HG03565 (cell line): ENCODE measurements around the gene PIP5KL1.

Experiments
- ATAC-seq: cut with Tn5 transposase; IDR thresholded peaks from one replicate; pipeline ENCODE4 v1.9.1; 2021; ENCODE audit warnings: mild to moderate bottlenecking, moderate library complexity; ENCODE audit not compliant: unreplicated experiment

The PIP5KL1 gene

DNA sequence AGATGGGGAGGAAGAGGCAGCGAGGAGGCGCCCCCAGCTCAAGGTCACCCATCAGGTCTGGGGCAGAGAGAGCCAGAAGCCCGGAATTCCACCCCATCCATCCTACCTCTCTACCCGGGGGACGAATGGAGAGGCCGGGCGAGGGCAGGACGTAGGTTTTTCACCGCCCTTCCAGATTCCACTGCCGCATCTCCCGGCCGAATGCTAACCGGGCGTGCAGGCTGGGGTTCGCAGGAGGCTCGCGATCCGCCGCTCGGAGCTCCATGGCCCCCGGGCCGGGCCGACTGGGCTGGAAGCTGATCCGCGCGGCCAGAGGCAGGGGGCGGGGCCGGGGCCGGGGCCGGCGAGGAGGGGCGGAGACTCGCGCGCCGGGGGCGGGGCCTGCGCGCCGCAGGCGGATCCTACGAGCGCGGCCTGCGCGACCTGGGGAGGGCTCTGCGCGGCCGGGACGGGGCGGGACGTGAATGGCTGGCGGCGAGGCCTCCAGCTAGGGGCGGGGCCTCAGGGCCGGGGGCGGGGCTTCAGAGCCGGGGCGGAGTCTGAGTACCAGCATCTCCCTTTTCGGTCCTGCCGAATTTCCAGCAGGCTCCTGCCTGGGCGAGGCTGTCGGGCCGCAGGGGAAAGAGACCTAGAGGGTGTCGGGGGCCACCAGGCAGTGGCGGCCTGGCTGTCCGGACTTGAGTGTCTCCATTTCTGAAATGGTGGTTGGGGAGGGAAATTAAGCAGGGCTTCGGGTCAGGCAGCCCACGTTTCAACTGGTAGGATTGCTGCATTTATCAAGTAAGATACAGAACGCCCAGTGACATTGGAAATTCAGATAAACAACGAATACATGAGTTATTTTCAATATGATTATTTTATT is 13.6 kb downstream of the PIP5KL1 start, which contains the start of gene ST6GALNAC4:
Gene ST6GALNAC4 (minus strand): TSS at position 322 of the 862 bp plus-strand sequence. CDS start 622 bp downstream, outside the sequence.
- ATAC-seq: peak; percentile 53

DNA sequence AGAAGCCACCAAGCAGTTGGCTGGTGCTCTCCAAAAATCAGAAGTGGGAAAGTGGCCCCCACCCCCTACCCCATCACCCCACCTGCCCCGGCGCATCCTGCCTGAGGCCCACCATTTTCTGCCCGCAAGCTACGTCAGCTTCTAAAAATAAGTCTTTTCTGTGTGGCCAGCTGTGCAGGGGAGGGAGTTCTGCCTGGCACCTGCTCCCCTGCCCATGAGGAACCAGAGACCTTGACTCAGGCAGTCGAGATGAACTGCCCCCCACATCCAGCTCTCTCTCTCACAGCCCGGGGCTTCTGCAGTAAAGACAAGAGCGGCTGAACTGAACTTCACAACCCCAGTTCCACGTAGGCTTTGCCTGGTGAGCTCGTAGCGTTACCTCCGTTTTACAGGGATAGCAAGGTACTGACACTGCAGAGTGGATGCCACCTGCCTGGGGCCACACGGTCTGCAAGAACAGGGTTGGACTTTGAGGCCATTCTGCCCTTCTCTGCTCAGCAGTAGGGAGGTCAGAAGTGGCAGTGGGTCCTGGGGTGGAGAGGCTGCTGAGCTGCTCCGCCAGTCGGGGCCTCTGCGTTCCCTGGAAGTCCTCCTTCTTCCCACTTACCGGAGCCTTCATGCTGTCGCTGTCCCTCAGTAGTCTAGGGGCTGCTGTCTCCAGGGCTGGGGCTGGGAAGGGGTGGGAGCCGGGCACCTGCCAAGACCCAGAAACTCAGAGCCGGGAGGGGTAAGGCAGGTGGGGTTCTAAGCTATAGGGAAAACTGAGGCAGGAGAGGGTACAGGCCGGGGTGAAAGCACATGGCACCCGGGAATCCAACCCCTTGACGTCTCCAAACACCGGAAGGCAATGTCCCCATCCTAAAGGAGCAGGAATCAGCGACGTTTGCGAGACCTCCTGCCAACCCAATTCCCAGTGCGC is 14.5 kb downstream of the PIP5KL1 start:
- no peak for ATAC-seq

DNA sequence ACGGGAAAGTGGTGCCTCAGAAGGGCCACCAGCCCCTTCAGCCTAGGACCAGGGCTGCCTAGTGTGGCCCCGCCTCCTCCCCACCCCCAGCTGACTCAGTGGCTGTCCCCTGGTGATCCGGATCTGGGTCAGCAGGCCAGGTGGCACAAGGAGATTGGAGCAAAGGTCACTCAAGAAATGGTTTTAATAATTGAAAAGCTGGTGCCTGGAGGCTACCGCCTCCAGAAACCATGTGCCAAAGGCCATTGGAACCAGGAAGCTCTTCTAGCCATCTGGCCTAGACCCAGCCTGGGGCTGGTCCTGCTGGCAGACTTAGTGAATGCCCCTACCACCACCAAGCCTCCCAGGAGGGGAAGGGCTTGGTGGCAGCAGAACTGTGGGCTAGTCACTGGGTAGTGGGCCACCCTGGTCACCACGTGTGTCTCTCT is 15.2 kb downstream of the PIP5KL1 start:
- ATAC-seq: no peak

DNA sequence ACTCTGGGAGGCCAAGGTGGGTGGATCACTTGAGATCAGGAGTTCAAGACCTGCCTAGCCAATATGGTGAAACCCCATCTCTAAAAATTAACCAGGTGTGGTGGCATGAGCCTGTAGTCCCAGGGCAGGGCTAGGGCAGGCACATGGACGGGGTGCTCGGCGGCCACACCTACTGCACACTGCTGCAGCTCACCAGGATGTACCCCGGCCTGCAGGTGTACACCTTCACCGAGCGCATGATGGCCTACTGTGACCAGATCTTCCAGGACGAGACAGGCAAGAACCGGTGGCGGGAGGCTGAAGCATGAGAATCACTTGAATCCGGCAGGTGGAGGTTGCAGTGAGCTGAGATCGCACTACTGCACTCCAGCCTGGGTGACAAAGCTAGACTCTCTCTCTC is 16.9 kb downstream of the PIP5KL1 start:
- no peak for ATAC-seq

DNA sequence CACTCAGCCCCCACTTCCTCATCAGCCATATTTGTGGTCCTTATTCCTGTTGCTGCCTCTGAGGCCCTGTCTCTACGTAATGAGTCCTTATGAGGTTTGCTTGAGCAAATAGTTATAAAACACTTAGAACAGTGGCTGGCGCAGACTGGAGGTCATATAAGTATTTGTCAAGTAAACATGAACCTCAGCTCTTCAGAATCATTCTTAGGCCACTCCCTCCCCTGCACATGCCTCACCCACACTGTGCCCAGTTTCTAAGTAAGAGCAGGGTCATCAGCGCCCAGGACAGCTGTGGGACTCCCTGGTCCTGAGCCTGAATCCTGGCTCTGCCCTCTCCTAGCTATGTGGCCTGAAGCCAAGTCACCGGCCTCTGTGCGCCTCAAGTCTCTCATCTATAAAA is 17.7 kb downstream of the PIP5KL1 start:
- no peak for ATAC-seq

DNA sequence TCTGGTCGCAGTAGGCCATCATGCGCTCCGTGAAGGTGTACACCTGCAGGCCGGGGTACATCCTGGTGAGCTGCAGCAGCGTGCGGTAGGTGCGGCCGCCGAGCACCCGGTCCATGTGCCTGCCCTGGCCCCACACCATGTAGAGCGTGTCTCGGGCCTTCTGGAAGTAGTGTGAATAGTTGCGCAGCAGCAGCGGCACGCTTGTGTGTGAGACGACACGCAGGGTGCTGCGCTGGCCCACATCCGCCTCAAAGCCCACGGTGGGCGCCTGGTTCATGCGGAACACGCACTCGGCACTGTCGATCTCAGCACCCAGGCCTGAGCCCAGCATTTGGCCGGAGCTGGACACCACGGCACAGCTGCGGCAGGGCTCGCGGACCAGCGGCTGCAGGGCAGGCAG is 18.3 kb downstream of the PIP5KL1 start:
- no peak for ATAC-seq

DNA sequence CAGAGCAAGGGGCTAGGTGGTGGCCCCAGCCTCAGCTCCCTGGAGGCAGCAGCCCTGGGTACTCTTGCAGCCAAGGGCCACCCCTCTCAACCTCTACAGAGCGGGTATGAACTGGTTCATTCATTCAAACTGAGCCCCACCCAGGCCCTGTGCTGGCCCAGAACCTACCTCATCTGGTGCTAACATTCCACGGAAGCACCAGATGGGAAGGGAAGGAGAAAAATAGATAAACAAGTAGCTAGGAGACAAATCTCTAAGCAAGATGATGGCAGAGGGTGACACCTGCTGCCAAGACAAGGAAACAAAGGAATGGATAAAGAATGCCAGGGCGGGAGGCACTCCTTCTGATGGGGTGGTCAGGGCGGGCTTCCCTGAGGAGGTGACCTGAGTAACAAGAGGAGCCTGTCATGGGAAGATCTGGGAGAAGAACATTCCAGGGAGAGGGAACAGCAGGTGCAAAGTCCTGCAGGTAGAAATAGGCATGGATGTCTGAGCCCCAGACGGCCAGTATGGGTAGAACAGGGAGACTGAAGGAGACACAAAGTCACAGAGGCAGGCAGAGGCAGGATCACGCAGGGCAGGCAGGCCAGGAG is 19.9 kb downstream of the PIP5KL1 start:
- no peak for ATAC-seq

DNA sequence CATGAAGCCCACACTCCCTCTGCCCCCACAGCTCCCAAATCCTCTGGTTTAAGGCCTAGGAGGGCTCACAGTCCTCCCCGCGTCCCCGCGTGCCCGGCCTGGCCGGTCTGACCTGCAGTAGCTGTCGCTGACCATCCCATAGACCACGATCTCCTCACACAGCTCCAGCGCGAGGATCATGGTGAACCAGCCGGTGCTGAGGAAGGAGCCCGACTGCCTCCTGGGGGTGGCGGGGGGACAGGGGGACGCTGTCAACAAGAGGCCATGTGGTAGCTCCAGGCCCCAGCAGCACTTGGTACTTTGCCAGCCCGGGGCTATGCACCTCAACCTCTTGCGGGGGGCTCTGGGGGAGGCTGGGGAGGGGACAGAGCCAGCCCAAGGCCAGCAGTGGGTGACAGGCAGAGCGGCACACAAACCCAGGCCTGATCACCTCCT is 20.7 kb downstream of the PIP5KL1 start:
- ATAC-seq: no peak

DNA sequence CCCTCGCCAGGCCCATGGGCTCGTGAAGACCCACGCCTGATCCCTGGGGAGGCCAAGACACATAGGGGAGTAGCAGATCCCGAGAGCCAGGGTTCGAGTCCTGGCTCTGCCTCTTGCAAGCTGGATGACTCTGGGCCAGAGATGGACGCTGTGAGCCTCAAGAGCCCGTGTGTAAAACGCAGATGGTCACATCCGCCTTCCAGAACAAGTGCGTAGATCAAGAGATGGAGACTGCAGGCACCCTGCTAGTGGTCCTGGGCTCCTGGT is 22.0 kb downstream of the PIP5KL1 start:
- no peak for ATAC-seq

DNA sequence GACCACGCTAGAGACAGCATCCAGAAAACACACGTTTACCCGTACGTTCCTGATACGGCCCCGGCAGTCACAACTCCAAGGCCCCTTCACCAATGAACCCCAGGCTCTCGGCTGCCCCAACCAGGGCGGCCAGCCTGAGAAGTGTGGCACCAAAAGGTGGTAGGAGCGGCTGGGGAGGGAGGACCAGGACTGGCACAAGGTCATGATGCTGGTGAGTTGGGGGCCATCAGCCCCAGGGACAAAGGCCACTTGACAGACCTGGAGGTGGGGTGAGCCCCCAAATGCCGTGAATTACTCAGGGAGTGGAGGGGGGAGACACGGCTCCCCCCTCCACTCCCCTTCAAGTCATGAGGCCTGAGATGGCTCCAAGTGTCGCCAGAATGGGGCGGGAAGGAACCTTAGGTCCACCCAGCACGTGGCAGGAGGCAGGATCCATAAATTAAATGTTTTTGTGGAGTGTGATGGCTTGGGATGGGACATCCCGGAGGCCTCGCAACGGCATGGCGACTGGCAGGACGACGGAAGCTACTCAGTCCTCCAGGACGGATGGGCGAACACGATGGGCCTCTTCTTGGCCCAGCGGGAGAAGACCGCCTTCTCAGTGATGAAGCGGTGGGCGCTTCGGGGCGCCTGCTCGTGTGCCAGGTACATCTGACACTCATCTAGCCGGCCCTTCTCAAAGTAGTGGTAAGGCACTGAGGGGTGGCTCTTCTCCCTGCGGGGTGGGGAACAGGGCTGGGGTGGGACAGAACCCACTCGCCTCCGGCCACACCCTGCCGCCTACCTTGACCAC is 22.5 kb downstream of the PIP5KL1 start:
- no peak for ATAC-seq

DNA sequence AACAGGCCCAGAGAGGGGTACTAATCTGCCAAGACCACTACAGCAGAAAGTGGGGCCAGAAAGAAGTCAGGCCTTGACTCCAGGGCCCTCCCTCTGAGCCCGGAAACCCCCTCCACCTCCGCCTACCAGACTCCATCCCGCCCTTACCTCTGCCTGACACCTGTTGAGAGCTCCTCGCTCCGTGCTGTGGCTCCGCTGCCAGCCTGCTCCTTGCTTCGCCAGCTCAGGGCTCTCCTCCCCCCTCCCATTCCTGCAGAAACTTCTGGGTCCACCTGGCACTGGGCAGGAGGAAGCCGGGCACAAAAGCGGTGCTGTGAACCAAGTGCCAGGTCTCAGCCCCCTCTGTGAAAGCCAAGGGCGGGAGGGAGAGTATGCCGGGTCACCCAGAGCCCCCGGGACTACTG is 24.8 kb downstream of the PIP5KL1 start:
- no peak for ATAC-seq

DNA sequence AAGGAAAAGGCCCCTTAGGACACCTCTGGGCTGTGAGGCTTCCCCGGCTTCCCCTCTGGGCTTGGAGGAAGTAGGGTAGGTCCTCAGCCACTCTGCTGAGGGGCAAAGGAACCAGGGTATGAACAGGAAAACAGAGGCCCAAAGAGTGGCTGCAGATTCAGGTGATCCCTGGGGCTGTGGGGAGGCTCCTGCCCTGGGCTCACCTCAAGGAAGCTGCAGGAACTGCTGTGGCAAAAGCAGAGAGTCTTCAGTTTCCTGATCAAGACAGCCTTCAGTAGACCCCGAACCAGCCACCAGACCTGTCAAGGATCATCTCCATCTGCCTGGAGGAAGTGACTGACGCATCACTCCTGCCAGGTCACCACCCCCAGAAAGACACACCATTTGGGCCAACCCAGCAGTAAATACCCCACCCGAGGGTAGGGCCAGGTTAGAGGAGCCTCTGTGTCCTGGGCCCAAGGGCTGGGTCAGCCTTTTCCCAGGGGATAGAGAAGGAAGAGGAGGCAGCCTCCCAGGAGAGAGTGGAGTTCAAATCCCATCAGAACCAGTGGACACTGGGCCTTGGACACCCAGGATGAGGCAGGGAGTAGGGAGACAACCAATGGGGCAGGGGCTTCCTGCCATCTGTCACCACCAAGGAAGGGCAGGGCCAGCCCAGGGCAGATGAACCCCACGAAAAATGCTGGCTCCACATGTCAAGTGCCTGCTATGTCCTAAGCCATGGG is 25.4 kb downstream of the PIP5KL1 start:
- ATAC-seq: no peak

DNA sequence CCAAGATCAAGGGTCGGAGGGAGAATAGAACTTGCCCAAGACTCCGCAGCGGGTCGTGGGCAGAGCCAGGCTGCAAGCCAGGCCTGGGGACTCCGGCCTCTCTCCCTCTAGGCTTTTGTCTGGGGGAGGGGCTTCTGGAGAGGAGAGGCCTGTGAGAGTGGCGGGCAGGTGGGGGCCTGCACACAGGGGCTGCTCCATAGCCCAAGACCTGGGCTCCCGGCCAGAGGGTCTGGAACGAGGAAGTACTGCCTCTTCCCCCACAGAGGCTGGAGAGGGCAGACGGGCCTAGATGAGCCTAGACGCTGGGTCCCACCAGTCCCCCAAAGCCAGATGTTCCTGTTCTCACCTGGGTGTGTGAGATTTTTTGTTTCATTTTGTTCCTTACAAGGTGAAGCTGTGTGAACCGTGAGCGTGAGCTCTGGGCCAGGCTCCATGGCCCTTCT is 26.0 kb downstream of the PIP5KL1 start:
- ATAC-seq: no peak

DNA sequence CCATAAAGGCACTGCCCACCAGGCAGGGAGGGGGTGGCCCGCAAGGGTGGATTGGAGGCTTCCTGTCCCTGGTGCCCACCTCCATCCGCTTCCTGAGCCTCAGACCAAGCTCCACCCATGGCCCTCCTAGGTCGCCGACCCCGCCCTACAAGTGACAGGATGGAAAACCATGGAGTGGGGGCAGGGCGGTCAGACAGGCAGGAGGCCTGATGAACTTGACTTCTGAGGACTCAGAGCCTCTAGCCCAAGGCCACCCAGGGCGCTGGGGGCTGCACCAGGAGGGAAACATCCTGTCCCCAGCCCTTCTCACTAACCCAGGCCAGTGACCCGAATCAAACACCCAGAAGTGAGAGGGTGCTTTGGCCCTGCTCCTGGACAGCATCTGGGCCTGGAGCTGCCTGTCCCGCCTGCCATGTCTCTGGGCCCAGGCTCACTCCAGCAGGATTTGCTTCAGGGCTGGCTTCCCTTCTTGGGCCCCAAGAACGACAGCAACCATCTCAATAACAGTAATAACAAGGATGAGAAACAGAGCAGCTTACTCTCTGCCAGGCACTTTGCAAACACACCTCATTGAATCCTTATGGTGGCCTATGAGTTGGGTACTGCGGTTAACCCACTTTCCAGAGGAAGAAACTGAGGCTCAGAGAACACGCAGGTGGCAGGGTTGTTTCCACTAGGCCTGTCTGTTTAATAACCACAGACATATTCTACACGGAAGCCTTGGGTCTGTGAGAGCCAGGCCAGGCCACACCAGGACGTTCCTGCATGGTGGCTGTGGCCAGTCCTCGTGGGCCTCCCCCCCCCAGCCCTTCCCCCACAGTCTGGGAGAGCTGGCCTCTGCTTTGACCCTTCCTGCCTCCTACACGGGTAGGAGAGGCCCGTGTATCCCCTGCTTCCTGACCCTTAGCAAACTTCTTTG is 26.8 kb downstream of the PIP5KL1 start:
- no peak for ATAC-seq

DNA sequence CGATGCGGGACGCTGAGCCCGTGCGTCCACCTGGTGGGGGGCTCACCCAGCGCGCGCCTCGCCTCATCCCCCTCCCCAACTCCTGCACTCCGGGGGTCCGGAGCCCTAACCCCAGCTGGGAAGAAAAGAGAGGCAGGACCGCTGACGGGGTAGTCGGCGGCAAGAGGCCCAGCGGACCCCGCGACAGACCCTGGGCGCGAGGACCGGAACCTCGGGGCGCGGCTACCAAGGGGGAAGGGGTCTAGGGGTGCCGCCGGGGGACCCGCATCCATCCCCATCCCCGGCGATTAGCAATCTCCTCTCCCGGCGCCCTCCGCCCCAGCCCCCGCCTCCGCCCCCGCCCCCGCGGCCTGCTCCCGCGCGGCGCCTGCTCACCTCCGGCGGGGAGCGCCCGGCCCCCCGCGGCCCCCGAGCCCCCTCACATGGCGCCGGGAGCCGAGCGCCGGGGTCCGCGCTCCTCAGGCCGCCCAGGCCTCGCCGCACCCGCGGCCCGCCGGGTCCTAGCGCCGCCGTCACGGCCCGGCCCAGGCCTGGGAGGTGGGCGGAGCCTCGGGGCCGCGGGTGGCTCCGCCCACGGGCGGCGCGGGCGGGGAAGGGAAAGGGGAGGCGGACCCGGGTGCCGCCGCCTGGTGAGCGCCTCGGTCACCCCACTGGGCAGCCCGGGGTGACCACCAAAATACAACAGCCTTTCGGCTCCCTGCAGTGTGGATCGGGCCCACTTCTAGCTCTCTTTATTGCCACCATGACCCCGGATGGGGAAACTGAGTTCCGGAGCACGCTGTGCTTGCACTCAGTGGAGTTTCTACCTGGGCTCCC is 31.2 kb downstream of the PIP5KL1 start, which contains the start of gene ST6GALNAC6:
Gene ST6GALNAC6 (minus strand): TSS at position 476 of the 816 bp plus-strand sequence. CDS start 1,622 bp downstream, outside the sequence.
- ATAC-seq: no peak

DNA sequence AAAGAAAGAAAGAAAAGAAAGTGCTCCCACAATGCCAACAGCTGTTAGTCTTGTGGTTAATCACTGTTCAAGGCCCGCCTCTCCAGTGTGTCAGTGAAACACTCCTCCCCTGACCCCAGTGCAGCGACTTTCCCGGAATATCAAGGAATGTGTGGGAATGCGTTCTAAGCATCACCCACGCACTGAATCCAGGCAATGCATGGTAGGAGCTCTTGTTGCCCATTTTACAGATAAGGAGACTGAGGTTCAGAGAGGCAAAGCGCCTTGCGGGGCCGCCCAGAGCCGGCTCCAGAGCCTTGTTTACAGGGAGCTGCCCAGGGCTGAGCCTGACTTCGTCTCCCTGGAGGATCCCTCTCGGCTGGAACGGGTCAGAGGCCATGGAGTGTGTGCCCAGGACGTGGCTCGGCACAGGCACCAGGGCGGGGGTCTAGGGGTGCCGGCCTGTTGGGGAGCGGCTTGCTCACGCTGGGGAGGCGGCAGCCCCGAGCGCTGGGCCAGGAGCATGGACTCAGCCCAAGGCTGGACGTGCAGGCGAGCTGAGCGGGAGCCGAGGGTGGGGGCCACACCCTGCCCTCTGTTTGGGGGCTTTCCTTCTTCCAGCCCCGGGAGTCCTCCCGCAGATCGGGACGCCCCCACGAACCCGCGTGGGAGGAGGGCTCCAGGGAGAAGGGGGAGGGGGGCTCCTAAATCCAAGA is 32.0 kb downstream of the PIP5KL1 start:
- ATAC-seq: no peak

DNA sequence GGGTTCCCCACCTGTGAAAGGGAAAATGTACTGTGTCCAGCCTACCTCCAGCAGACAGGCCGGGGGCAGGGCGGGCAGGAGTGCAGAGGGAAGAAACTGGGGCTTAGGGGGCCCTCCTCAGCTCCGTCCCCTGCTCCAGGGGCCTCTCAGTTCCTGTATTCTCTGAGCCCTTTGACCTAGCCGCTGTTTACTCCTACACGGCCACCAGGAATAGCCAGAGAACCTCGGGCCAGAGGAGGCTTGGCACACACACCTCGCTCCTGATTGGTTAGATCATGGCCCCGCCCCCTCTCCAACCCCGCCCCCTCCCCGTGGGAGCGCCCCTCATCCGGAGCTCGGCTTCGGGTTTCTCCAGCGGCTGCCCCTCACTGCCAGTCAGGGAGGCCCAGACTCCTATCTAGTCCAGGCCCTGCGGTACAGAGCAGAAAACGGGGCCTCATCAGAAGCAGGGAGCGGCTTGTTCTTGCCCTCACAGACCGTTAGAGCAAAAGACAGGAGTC is 33.3 kb downstream of the PIP5KL1 start:
- no peak for ATAC-seq
